ENCODE results near the gene ARID4A.
"Not testable (repeated sequence)": the region's sequence is repeated elsewhere in the genome, so short reads cannot be mapped to it uniquely, and the experiment has no call there.

Gene ARID4A

DNA sequence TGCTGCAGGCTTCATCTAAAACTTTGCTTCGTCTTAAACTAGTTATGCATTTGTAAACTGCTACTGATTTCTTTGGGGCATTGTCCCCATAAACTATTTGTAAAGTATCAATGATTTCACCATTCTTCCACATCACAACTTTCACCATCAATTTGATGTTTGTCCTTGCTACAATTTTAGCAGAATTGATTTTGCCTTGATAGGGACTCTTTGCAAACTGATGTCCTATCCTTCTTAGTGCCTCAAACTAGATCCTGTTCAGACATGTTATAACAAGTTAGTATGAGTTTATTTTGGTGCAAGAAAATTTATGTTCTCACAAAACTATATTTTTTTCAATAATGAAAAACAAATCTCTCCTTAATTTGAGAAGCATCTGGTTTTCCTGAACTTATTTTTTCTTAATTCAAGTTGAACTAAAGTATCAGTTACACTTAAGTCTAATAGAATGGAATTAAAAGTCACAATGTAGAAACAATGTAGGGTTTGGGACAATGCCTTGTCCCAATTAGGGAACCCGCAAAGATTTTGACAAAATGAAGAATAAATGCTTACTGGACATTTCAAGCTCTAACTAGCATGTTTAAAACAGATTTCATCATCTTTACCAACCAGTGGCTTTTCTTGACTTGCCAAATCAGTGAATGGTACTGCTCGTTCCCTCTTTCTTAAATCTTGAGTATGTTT, 10.1 kb upstream of the ARID4A start:
- DNase-seq (ENCODE audit: low read depth, low spot score): no peak

DNA sequence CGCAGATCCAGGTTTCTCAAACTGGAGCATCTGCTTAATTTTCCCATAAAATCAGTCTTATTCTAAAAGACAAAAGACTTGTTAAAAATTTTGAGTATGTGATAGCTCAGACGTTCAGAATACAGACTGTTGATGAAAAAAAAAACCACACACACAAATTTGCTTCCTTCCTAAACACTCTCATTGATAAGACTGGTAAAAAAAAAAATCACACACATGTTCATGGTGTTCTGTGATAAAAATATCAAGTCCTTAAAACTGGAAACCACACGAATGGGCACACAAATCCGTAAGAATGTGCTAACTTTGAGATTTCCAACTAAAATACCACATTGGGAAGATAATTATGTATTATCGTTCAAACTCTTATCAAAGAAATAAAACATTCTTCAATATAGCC, 6.7 kb upstream of the ARID4A start:
- no peak for DNase-seq (ENCODE audit: low read depth, low spot score)

DNA sequence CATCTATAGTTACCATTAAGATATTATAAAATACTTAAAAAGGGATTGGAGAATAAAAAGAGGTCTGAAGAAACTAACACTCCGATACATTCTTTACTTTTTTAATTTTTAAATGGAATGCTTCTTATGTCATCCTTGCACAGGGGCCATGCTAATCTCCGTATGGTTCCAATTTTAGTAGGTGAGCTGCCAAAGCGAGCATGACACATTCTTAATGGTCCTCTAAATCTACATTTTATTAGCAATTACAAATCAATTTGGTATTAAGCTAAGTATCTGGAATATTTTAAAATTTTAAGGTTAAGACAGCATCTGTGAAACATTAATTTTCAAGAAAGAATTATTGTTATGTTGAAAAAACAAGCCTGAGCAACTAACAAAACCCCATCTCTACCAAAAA, 6.2 kb upstream of the ARID4A start:
- DNase-seq (ENCODE audit: low read depth, low spot score): no peak

DNA sequence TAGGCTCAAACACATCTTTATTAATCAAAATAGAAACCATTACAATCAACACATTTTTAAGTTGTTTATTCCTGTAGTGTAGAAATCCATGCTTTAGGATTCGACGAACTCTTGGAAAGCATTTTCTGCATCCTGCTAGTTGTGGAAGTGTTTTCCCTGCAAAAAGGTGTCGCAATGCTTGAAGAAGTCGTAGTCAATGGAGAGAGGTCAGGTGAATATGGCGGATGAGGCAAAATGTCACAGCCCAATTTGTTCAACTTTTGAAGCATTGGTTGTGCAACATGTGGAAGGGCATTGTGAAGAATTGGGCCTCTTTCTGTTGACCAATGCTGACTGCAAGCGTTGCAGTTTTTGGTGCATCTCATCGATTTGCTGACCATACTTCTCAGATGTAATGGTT, 4.2 kb upstream of the ARID4A start:
- no peak for DNase-seq (ENCODE audit: low read depth, low spot score)

DNA sequence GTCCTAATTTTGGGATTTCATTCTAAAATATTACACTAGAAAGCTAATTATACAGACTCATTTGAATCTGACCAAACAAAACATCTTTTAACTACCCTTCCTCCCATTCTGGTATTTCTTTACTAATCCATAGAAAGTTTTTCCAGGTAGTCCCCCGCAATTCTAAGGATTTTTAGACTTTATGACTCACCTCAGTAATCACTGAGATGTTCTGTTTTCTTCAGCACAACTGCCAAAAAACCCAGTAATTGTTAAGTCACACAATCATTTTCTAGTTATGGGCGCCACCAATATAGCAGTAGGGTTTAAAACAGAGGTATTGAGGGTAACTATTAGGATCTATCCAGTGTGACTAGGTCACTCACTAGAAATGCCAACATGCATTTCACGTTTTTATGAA, 1.6 kb upstream of the ARID4A start:
- DNase-seq (ENCODE audit: low read depth, low spot score): no peak

DNA sequence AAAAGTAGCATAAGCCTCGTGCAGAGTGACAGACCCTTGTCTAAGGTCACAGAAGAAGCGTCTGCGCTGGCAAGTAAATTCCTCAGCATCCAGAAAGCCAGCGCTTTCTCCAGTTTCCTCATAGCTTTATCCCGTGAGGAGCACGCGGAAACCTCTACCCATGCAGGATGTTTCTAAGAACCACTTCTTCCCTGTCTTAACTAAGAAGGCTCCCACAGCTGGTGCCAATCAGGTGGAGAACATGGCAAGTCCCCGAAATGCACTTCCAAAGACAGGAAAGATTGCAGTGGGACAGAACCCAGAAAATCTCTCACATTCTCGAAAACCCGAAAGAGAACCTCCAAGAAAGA, 968 bp upstream of the ARID4A start:
- peak; percentile 9 for DNase-seq (ENCODE audit: low read depth, low spot score)

DNA sequence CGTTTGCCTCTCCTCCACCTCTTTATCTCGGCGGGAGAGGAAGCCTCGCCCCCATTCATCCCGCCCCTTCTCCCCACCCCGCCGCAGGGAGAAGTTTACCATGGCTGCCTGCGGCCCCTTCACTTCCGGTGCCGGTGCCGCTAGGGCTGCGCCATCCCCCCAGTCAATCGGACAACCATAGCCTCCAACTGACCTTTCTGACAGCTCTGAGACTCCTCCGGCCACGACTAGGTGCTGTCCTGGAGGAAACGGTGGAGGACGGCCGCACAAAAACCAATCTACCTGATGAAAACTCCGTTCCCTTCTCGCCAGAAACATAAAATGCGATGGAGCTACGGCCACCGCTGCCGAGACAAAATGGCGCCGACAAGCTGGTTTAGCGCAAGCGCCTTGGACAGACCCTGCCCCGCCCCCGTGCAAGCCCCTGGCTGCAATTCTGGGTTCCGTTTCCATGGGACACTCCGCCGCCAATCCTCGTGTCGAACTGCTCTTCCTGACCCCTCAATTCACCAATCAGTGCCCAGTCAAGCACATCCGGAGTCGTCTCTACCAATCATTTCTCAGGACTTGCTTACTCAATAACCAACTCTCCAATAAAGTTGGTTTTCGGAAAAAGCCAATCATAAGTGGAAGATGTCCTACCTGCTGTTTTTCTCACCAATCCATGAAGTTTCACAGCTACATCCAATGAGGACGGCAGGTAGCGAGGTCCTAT, 436 bp upstream of the ARID4A start:
- peak; percentile 100 for DNase-seq (ENCODE audit: low read depth, low spot score)

DNA sequence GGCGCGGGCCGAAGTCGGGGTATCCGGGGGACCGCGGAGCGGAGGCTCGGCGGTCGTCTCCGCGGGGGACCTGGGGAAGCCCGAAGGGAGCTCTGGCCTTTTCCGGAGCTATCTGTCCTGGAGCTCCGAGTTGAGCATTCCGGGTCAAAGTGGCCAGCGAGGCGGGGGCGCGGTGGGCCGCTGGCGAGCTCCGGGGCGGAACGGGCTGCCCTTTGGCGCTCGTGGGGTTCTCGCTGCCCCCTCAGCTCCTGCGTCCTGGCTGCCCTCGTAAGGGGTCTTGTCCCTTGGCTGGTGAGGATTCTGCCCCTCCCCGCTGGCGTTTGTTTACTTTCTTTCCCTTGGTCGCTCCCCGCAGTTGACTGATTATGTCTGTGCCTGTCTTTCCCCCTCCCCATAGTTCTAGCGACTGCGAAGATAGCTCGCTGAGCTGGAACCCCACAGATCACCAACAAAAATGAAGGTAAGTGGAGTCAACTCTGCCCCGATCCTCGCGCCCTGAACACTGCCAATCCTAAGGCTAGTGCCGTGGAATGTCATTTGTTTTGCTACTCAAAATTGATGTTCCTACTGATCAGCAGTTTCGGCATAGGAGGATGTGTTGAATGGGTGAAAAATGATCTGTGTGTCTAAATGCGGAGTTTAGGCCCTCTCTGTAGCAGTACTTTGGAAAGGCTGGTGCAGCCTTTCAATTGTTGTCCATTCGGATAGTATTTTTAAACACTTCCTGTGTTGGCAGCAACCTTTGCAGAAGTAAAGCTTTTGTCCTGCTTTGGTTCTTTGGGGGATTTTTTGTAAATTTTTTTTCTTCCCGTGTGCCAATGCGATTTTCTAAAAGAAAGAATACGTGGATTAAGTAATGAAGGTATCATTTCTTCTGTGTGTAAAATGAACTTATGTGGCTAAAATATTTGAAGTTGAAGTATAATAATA, 1.3 kb downstream of the ARID4A start:
- DNase-seq (ENCODE audit: low read depth, low spot score): no peak

DNA sequence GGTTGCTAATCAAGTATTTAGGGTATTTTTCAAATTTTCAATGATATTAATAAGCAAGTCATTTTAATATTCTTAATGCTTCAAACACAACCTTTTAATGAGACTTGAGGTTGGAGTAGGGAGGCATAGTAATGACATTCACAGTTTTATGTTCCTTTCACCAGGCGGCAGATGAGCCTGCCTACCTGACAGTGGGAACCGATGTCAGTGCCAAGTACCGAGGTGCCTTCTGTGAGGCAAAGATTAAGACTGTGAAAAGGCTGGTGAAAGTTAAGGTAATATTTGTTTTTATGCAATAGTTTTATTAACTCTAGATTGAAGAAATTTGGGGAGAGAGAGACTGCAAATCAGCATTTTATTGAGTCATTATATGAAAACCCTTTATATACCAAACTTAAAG, 3.1 kb downstream of the ARID4A start:
- DNase-seq (ENCODE audit: low read depth, low spot score): no peak

DNA sequence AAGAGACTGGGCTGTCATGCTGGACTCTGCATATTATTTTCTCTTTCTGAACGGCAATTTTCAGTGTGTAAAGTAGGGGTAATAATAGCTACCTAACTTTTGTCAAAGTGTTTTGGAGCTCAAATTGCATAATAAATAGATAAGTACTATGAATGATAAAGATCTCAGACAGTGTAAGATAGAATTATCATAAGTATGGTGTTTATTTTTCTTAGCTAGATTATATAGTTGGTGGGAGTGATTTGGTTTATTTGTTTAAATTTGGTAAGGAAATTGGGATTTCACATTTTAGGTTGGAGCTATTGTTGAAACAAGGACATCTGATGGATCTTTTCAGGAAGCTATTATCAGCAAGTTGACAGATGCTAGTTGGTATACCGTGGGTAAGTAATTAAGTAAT, 7.4 kb downstream of the ARID4A start:
- DNase-seq (ENCODE audit: low read depth, low spot score): no peak

DNA sequence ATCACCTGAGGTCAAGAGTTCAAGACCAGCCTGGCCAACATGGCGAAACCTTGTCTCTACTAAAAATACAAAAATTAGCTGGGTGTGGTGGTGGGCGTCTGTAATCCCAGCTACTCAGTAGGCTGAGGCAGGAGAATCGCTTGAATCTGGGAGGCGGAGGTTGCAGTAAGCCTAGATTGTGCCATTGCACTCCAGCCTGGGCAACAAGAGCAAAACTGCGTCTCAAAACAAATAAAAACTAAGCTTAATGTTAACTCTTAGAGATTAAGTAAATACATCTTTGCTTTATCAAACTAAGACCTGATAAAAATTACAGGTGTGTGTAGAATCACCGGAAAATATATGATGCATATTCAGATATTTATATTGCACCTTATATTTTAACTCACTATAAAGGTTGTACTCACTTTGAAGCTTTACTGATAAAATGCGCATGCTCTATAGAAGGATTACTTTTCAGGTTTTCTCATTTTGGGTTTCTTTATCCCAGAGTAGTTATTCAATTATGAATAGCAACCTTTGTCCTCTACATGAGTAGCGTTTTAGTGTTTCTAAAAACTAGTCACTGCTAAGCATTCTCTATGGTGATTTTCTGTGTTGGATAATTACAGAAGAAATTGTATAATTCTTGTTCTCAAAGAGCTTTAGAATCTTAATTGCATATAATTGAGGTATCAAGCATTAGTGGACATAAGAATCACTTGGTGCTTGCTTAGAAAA, 9.4 kb downstream of the ARID4A start:
- no peak for DNase-seq (ENCODE audit: low read depth, low spot score)

DNA sequence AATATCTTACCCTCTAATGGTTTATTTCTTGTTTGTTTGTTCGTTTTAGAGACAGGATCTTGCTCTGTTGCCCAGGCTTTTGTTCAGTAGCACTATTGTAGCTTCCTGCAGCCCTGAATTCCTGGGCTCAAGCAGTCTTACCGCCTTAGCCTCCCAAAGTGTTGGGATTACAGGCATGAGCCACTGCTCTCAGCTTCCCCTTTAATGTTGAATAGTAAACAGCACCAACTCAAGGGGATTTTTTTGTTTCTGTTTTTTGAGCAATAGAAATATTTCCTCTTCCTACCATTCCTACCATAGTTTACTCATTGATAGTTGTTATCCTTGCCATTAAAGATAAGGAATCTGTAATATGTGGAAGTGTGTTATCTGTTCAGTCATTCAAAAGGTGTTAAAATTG, 10.7 kb downstream of the ARID4A start:
- no peak for DNase-seq (ENCODE audit: low read depth, low spot score)

DNA sequence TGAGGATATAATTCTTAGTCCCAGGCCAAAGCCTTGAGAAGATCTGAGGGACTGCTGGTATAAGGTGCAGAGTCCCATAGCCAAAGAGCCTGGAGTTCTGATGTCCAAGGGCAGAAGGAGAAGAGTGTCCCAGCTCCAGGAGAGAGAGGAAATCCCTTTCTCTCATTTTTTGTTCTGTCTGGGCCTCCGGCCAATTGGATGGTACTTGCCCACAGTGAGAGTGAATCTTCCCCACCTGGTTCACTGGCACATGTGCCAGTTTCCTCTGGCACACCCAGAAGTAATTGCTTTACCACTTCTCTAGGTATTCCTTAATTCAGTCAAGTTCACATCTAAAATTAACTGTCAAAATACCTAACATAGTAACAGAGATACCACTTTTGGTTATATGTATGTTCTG, 15.3 kb downstream of the ARID4A start:
- DNase-seq (ENCODE audit: low read depth, low spot score): no peak

DNA sequence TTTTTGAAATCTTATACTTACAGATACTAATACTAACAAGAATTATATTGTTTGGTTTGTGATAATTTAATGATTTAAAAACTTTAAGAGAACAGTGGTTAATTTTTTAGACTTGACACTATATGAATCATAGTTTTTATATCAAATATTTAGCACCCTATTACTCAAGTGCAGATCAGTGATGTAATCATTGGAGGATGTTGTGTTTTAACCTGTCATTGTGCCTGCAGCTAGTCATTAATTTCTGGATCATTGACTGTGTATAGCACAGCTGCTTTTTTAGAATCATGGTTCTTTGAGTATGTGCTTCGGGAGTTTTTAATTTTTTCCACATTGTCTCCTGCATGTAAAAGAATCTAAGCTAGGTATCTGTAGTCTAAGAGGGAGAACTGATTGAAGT, 17.3 kb downstream of the ARID4A start:
- no peak for DNase-seq (ENCODE audit: low read depth, low spot score)

DNA sequence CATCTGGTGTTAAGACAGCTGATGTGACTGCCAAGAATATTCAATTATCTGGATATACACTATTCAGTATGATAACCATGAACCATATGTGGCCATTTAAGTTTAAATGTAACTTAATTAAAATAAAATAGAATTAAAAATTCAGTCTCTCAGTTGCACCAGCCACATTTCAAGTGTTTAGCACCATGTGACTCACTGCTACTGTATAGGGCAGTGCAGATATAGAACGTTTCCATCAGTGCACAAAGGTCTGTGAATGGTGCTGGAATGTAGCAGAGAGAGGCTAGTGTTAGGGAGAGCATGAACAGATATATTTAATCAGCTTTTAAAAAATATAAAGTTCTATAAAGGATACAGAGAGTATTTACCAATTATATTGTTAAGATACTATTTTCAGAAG, 28.7 kb downstream of the ARID4A start:
- no peak for DNase-seq (ENCODE audit: low read depth, low spot score)

DNA sequence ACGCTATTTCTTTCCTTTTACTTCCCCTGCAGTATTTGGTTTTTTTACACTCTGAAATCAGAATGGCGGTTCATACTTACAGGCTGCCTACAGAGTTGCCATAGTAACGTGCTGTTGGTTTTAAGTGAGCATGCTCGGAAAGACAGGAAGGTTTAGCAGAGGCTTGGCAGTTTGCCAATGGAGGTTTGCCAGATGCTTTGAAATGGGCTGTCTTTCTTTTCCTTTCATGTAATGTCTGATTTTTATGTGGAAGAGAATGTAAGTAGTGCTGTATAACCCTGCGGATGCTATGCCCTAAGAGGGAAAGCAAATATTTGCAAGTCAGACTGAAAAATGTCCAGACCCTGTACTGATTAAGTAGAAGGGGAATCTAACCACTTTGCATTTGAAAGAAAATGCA, 32.8 kb downstream of the ARID4A start:
- DNase-seq (ENCODE audit: low read depth, low spot score): peak; percentile 40

DNA sequence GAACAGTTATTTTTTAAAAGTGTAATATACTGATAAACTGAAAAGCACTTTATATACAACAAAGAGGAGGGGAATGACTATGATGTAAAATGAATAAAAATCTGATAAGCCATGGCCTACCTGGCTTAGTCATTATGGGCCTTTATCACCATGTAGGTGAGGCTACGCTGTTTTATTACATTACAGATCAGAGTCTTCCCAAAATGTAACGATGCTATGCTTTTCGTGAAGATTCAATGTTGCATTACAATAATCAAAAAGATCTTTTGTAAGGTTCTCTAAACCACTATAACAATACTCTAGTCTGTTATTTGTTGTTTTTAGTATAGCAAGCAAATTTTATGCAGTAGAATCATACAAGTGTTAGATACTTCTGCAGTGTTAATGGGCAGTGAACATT, 34.2 kb downstream of the ARID4A start:
- DNase-seq (ENCODE audit: low read depth, low spot score): no peak

DNA sequence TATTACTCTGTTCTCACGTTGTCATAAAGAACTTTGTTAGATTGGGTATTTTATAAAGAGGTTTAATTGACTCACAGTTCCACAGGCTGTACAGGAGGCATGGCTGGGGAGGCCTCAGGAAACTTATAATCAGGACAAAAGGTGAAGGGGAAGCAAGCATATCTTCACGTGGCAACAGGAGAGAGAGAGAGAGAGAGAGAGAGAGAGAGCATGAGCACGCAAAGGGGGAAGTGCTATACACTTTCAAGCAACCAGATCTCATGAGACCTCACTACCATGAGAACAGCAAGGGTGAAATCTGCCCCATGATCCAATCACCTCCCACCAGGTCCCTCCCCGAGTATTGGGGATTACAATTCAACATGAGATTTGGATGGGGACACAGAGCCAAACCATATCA, 41.3 kb downstream of the ARID4A start:
- DNase-seq (ENCODE audit: low read depth, low spot score): not testable (repeated sequence)

DNA sequence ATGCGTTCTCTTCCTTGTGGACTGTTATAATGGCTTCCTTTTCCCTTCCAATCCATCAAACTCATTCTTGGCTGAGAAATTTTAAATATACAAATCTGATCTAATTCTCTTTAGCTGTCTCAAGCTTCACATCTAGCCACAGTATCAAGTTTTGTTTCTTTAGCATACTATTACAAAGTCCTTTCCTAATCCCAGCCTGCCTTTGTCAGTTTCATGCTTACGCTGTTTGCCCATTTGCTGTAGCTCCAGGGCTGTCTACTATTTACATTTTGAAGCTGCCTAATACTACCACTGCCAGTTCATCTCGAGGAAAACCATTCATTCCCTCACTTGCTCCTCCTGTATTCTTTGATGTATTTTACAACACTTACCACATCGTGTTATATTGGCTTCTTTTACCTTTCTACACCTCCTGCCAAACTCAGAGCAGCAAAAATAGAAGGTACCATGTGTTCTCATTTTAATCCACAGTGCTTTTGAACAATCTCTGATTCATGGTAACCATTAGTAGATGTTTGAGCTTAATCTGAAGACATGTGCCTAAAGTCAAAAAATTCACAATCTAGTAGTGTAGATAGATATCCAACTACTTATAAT, 42.9 kb downstream of the ARID4A start:
- no peak for DNase-seq (ENCODE audit: low read depth, low spot score)

DNA sequence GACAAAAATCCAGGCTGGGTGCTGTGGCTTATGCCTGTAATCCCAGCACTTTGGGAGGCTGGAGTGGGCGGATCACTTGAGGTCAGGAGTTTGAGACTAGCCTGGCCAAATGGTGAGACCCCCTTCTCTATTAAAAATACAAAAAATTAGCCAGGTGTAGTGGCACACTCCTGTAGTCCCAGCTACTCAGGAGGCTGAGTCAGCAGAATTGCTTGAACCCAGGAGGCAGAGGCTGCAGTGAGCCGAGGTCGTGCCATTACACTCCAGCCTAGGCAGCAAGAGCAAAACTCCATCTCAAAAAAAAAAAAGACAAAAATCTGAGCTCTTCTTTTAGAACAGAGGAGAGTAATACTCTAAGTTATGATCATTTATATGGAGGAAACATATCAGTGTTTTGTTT, 45.2 kb downstream of the ARID4A start:
- DNase-seq (ENCODE audit: low read depth, low spot score): not testable (repeated sequence)

DNA sequence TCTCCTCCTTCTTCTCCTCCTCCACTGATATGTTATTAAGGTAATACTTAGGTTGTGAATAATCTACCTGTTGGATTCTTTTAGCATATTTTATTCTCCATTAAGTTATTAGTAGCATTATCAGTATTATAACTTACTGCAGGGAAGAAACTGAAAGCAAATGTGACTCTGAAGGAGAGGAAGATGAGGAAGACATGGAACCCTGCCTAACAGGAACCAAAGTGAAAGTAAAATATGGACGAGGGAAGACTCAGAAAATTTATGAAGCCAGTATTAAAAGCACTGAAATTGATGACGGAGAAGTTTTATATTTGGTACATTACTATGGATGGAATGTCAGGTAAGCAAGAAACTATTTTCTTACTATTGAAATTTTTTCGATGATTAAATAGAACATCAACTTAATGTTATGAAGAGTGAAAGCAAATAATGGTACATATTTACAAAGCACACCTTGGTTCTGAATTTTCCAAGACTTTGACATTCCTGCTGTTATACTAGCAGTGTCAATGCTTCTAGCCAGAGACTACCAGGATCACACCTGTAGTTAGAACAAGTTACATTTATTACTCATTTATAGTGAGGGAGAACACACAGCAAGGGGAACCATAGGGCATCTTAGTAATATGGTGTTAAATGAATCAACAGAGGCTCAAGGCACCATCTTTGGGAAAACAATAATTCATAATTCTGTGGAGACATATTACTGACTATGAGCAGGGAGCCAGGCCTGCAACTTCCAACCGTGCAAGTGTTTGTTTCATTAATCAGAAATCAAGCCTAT, 55.4 kb downstream of the ARID4A start:
- no peak for DNase-seq (ENCODE audit: low read depth, low spot score)

All from iPS DF 19.7 (cell line).